Fibroblast of lung (primary cell): ENCODE data around the gene TSHR. TPM values are rescaled to one million over a fixed set of nuclear protein-coding genes. Genes with fewer than 3 reads are reported as not detected.
A peak's percentile ranks its signal among the peaks of the same experiment; 100 is the strongest.

Experiments used
- DNase-seq, 2 donors: peaks; one replicate each; pipeline versions ENCODE4 v3.0.0 to v3.0.0-alpha.2; 2010; ENCODE audit warnings: low read depth in 2 of 2
- H2AFZ ChIP-seq: 2 replicates; pipeline ENCODE4 v1.5.1; 2012; ENCODE audit warnings: low read length, control low read depth, inconsistent platforms
- H3K27ac ChIP-seq: 2 replicates; pipeline ENCODE4 v1.5.1; 2011; ENCODE audit warnings: low read length, control low read depth; ENCODE audit not compliant: insufficient read depth
- H3K27me3 ChIP-seq: 2 replicates; pipeline ENCODE4 v1.5.1; 2011; ENCODE audit warnings: mild to moderate bottlenecking, low read length; ENCODE audit not compliant: control insufficient read depth, insufficient read depth
- H3K36me3 ChIP-seq: 2 replicates; pipeline ENCODE4 v1.5.1; 2011; ENCODE audit warnings: low read length; ENCODE audit not compliant: control insufficient read depth, insufficient read depth
- H3K4me1 ChIP-seq: 2 replicates; pipeline ENCODE4 v1.5.1; 2011; ENCODE audit warnings: low read length; ENCODE audit not compliant: control insufficient read depth, insufficient read depth; ENCODE audit errors: extremely low read depth
- H3K4me2 ChIP-seq: 2 replicates; pipeline ENCODE4 v1.5.1; 2011; ENCODE audit warnings: low read length, control low read depth; ENCODE audit not compliant: insufficient read depth; ENCODE audit errors: extremely low read depth
- H3K4me3 ChIP-seq, 4 experiments: fragments of 200-600 bp in 1 of 4; sonication (generic) in 1 of 4; replicated peaks in 1 of 4; 2 replicates each; pipeline ENCODE4 v1.5.1; 2011 to 2016; ENCODE audit warnings: low read length in 4 of 4, low read depth in 3 of 4, mild to moderate bottlenecking in 3 of 4, control low read depth in 2 of 4, inconsistent platforms in 1 of 4, mixed read lengths in 1 of 4; ENCODE audit not compliant: insufficient read depth in 1 of 4; ENCODE audit errors: control extremely low read depth in 1 of 4
- H3K79me2 ChIP-seq: 2 replicates; pipeline ENCODE4 v1.5.1; 2012; ENCODE audit warnings: mild to moderate bottlenecking, low read length, inconsistent platforms; ENCODE audit not compliant: control insufficient read depth, insufficient read depth
- H3K9ac ChIP-seq: 2 replicates; pipeline ENCODE4 v1.5.1; 2011; ENCODE audit warnings: mild to moderate bottlenecking, low read length, control low read depth; ENCODE audit not compliant: insufficient read depth
- H3K9me3 ChIP-seq: 2 replicates; pipeline ENCODE4 v1.5.1; 2012; ENCODE audit warnings: low read depth, low read length; ENCODE audit not compliant: control insufficient read depth, insufficient read depth
- H4K20me1 ChIP-seq: 2 replicates; pipeline ENCODE4 v1.5.1; 2011; ENCODE audit warnings: low read length; ENCODE audit not compliant: control insufficient read depth, insufficient read depth; ENCODE audit errors: extremely low read depth
- EZH2 ChIP-seq: IDR thresholded peaks from 2 replicates; pipeline ENCODE4 v1.5.1; 2012; ENCODE audit warnings: low read length, control low read depth, mild to moderate bottlenecking; ENCODE audit errors: missing control alignments
- polyA plus RNA-seq, 2 donors: library from polyadenylated mRNA; depleted of rRNA in 1 of 2; stranded (reverse) in 1 of 2; unstranded in 1 of 2; fragments of >200 nt; gene quantifications; 2 replicates each; pipeline ENCODE4 v1.2.1, GENCODE V29; 2011 to 2012; ENCODE audit warnings: missing spikeins in 1 of 2
- total RNA-seq: library from RNA; depleted of rRNA; stranded (reverse); fragments of >200 nt; gene quantifications from 2 replicates; pipeline ENCODE4 v1.2.1, GENCODE V29; 2014
- TF ChIP-seq, protein P1 (sequence below), 2 donors: IDR thresholded peaks in 1 of 2; conservative IDR thresholded peaks in 1 of 2; 1 replicate in 1 of 2; 2 replicates in 1 of 2; pipeline ENCODE4 v1.5.1; 2011 to 2012; ENCODE audit warnings: low read length in 2 of 2, control low read depth in 1 of 2, inconsistent platforms in 1 of 2, low read depth in 1 of 2, mild to moderate bottlenecking in 1 of 2

Gene TSHR
- total and polyA plus RNA-seq, 2 donors (not counting 1 experiment from before 2014, with no cell fraction given), result not detected

DNA sequence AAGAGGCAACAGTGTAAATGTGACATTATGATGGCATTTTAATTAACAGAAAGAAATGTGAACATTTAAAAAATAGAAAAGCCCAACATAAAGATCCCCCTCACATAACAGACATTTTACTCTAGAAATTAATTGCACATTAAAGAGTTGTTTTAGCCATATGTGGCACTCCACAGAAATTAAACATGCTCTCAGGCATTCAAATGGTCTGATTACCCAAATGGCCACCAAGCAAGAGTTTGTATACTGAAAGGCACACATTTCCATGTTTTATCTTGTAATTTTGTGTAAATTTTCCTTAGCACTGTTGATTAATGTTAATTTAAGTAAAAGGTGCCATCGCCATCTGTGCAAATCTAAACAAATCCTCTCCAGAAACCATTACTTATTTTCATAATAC, 221.8 kb downstream of the TSHR start:
- H3K9ac ChIP-seq, result no peak overlapping the region
- H3K4me3 ChIP-seq, result peak overlapping the region; percentile 38 to 49 (median 43)
- H3K4me1 ChIP-seq, result peaks cover 4% of the 10 kb centered on the region
- TF ChIP-seq, protein P1, sequence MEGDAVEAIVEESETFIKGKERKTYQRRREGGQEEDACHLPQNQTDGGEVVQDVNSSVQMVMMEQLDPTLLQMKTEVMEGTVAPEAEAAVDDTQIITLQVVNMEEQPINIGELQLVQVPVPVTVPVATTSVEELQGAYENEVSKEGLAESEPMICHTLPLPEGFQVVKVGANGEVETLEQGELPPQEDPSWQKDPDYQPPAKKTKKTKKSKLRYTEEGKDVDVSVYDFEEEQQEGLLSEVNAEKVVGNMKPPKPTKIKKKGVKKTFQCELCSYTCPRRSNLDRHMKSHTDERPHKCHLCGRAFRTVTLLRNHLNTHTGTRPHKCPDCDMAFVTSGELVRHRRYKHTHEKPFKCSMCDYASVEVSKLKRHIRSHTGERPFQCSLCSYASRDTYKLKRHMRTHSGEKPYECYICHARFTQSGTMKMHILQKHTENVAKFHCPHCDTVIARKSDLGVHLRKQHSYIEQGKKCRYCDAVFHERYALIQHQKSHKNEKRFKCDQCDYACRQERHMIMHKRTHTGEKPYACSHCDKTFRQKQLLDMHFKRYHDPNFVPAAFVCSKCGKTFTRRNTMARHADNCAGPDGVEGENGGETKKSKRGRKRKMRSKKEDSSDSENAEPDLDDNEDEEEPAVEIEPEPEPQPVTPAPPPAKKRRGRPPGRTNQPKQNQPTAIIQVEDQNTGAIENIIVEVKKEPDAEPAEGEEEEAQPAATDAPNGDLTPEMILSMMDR (conservative IDR thresholded peaks at IDR 0.05 in 1 of 2, IDR thresholded peaks at IDR 0.05 in 1 of 2; ENCODE audit: low read depth in 1 of 2, low read length in 2 of 2), result no peak
- TF ChIP-seq EZH2, result no peak
- H3K36me3 ChIP-seq, result no peaks in the 10 kb centered on the region
- peak overlapping the region; percentile 34 for H3K27ac ChIP-seq
- H3K4me2 ChIP-seq, result peak overlapping the region; percentile 89
- no peaks in the 10 kb centered on the region for H3K9me3 ChIP-seq
- no peaks in the 10 kb centered on the region for H3K27me3 ChIP-seq
- H2AFZ ChIP-seq, result peak overlapping the region; percentile 40
- peak in 1 of 2 donors; percentile 8 for DNase-seq
- no peaks in the 10 kb centered on the region for H4K20me1 ChIP-seq
- H3K79me2 ChIP-seq, result no peaks in the 10 kb centered on the region

DNA sequence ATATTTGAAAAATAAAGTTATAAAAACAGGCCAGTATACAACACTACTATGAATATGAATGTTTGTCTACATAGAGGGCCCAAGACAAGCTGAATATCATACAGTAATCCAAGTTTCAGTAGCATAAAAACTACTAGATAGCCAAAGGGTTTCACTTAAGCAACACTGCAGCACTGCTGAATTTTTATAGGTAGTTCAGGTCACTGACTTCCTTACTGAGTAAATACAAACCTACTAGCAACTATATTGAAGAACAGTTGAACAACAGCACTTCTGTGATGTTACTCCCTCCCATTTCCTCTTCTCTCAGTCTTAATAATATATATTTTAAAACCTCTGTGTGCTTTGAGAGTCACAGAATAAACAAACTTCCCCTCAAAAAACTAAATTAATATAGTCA, 222.6 kb downstream of the TSHR start:
- no peak overlapping the region for H3K27ac ChIP-seq
- H3K9me3 ChIP-seq, result no peaks in the 10 kb centered on the region
- no peaks in the 10 kb centered on the region for H4K20me1 ChIP-seq
- DNase-seq, result no peak
- no peak overlapping the region for H2AFZ ChIP-seq
- H3K36me3 ChIP-seq, result no peaks in the 10 kb centered on the region
- no peaks in the 10 kb centered on the region for H3K79me2 ChIP-seq
- TF ChIP-seq, protein P1 (conservative IDR thresholded peaks at IDR 0.05 in 1 of 2, IDR thresholded peaks at IDR 0.05 in 1 of 2; ENCODE audit: low read depth in 1 of 2, low read length in 2 of 2), result no peak
- no peak for TF ChIP-seq EZH2
- peak overlapping the region in 1 of 4 experiments; percentile 49 for H3K4me3 ChIP-seq
- peaks cover 2% of the 10 kb centered on the region for H3K4me1 ChIP-seq
- no peaks in the 10 kb centered on the region for H3K27me3 ChIP-seq
- H3K4me2 ChIP-seq, result peak overlapping the region; percentile 89
- H3K9ac ChIP-seq, result no peak overlapping the region

DNA sequence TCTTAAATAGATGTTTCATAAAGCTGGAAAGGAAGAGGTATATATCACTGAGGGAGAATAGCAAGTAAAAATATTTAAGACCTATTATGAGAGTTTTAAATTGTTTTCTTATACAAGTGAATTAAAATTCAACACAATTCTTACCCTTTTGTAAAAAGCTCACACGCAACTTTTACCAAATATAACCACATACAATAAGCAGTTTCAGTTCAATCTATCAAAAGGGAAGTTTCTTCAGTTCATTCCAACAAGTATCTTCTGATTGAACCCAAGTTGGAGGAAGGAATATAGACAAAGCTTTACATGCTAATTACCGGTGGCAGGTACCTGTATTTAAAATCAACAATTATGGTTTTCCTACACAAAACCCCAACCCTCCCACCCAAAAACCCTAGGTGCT, 224.2 kb downstream of the TSHR start:
- Histone ChIP-seq H4K20me1 (no peaks in the 10 kb centered on the region), H3K36me3 (no peaks in the 10 kb centered on the region), H3K79me2 (no peaks in the 10 kb centered on the region), H3K4me3 (no peak overlapping the region), H3K27me3 (no peaks in the 10 kb centered on the region), H3K27ac (no peak overlapping the region), H2AFZ (no peak overlapping the region), H3K9me3 (no peaks in the 10 kb centered on the region), H3K4me1 (peaks cover 2% of the 10 kb centered on the region), H3K4me2 (no peak overlapping the region), H3K9ac (no peak overlapping the region)
- no peak for TF ChIP-seq EZH2
- TF ChIP-seq, protein P1 (conservative IDR thresholded peaks at IDR 0.05 in 1 of 2, IDR thresholded peaks at IDR 0.05 in 1 of 2; ENCODE audit: low read depth in 1 of 2, low read length in 2 of 2), result no peak
- DNase-seq, result no peak
